Stimulated activated CD4-positive, alpha-beta T cell treated with anti-CD3 and anti-CD28 coated beads, Interleukin-15, amount 100 ng/mL, for 24 hours (primary cell): ENCODE results near the gene PSMB11.

Source experiments
- DNase-seq: peaks from one replicate; pipeline ENCODE4 v3.0.0-alpha.2; 2020

PSMB11 gene

DNA sequence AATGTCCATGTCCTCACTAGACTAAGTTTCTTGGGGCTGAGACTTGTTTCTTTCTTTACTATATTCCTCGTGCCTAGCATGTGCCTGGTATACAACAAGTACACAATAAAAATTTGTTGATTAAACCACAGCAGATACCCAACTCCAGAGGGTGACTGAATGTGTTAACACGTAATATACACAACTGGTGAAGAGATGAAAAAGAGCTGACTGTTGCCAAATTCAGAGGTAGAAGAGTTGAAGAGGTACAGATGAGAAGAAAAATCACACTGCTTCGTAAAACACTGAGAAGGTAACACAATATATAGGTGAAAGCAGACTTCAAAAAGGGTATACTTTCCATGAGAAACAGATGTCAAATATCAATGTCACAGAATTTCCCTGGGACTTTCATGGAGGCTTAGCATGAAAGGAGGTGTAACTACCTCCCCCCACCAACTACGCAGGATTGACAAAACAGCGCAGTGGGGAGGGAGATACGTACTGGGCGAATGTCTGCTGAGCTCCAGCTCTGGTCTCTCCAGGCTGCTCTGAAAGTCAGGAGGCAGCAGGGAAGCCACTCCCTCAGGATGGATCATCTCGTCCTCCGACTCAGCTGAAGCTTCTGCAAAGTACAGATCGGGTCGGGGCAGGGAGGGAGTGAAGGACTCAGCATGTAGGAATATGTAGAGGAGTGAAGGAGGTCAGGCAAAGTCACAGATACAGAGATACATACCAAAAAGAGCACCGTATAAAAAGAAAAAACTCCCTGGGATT, 47.7 kb downstream of the PSMB11 start:
- no peak for DNase-seq

DNA sequence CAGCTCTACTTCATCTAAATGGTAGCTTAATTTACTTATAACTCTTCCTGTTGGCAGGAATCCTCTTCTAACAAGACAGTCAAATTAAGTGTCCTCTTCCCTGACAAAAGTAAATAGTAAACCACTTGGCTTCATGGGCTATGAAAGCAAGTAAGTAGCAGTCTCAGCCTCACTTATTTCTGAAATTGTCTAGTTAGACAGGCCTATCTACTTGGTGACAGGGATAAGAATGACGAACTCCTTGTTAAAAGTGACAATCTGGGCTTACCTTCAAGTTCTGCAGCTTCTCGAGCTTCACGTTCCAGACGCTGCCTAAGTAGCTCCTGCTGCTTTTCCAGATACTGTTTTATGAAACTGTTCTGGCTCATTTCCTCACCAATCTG, 48.2 kb downstream of the PSMB11 start:
- no peak for DNase-seq

GRCh38 chr14:23091294-23092225, 49.5 kb downstream of the PSMB11 start:
- DNase-seq, result no peak

- no peak for DNase-seq
These were observed 51.1 kb downstream of the PSMB11 start for GRCh38 chr14:23093104-23093503.

DNA sequence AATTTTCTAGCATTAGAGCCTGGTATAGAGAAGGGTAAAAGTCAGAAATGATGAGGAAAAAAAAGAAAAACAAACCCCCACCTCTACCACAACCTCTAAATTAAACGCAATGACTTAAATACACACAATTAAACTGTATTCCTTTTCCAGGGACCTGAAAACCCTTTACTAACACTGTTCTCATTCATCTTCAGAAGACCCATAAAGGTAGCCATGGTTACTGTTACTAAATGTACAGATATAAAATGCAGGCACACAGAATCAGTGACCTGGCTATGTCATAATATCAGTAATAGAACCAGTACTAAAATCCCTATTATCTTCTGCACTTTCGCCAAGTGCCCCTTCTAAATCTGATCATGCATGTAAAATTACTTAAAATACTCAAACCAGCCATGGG, 51.5 kb downstream of the PSMB11 start:
- no peak for DNase-seq
